Liver (tissue), 9 donors: ENCODE data around the gene AMPH. TPM values are rescaled to one million over a fixed set of nuclear protein-coding genes. Genes with fewer than 3 reads are reported as not detected.

ENCODE experiments used
- DNase-seq: peaks from one replicate; pipeline ENCODE4 v3.0.0-alpha.2; 2017; ENCODE audit warnings: low spot score
- H3K27ac ChIP-seq, 2 donors: one replicate each; pipeline ENCODE4 v1.7.0; 2013; ENCODE audit warnings: inconsistent platforms in 2 of 2, low read length in 2 of 2, control low read depth in 1 of 2, low read depth in 1 of 2, mild to moderate bottlenecking in 1 of 2
- H3K27me3 ChIP-seq, 4 donors: one replicate each; pipeline versions ENCODE4 v1.6.1 to v1.7.0; 2013; ENCODE audit warnings: low read length in 3 of 4, inconsistent platforms in 1 of 4, mild to moderate bottlenecking in 1 of 4, moderate library complexity in 1 of 4; ENCODE audit not compliant: control insufficient read depth in 4 of 4, insufficient read depth in 4 of 4
- H3K36me3 ChIP-seq, 4 donors: one replicate each; pipeline versions ENCODE4 v1.6.1 to v1.7.0; 2013; ENCODE audit warnings: low read length in 3 of 4, mild to moderate bottlenecking in 3 of 4, low read depth in 1 of 4, moderate library complexity in 1 of 4; ENCODE audit not compliant: control insufficient read depth in 4 of 4, insufficient read depth in 3 of 4
- H3K4me1 ChIP-seq, 4 donors: one replicate each; pipeline versions ENCODE4 v1.6.1 to v1.7.0; 2013; ENCODE audit warnings: low read length in 3 of 4, mild to moderate bottlenecking in 3 of 4, moderate library complexity in 1 of 4; ENCODE audit not compliant: control insufficient read depth in 4 of 4, insufficient read depth in 4 of 4
- H3K4me3 ChIP-seq, 3 donors: one replicate each; pipeline versions ENCODE4 v1.6.1 to v1.7.0; 2013; ENCODE audit warnings: low read length in 3 of 3, control low read depth in 1 of 3, low read depth in 1 of 3, mild to moderate bottlenecking in 1 of 3
- H3K9ac ChIP-seq, 2 donors: one replicate each; pipeline ENCODE4 v1.7.0; 2013; ENCODE audit warnings: low read length in 2 of 2, mild to moderate bottlenecking in 2 of 2, moderate library complexity in 2 of 2, control low read depth in 1 of 2, low read depth in 1 of 2
- H3K9me3 ChIP-seq, 4 donors: one replicate each; pipeline versions ENCODE4 v1.6.1 to v1.7.0; 2013; ENCODE audit warnings: low read length in 3 of 4; ENCODE audit not compliant: control insufficient read depth in 4 of 4
- HNF4A ChIP-seq, 2 donors: conservative IDR thresholded peaks; 2 replicates each; pipeline ENCODE4 v1.6.1; 2016; ENCODE audit warnings: antibody characterized with exemption in 2 of 2, mild to moderate bottlenecking in 2 of 2
- HNF4G ChIP-seq: IDR thresholded peaks from 2 replicates; pipeline ENCODE4 v1.6.1; 2016; ENCODE audit warnings: antibody characterized with exemption
- MAX ChIP-seq: IDR thresholded peaks from 2 replicates; pipeline ENCODE4 v1.6.1; 2016; ENCODE audit warnings: antibody characterized with exemption
- RAD21 ChIP-seq, 2 donors: IDR thresholded peaks; 2 replicates each; pipeline ENCODE4 v1.6.1; 2016; ENCODE audit warnings: antibody characterized with exemption in 2 of 2, mild to moderate bottlenecking in 2 of 2
- RXRA ChIP-seq, 2 donors: IDR thresholded peaks; 2 replicates each; pipeline ENCODE4 v1.6.1; 2017 to 2018; ENCODE audit warnings: antibody characterized with exemption in 2 of 2, mild to moderate bottlenecking in 1 of 2
- TAF1 ChIP-seq: conservative IDR thresholded peaks from 2 replicates; pipeline ENCODE4 v1.6.1; 2016; ENCODE audit warnings: antibody characterized with exemption, mild to moderate bottlenecking
- YY1 ChIP-seq: IDR thresholded peaks from 2 replicates; pipeline ENCODE4 v1.6.1; 2016; ENCODE audit warnings: antibody characterized with exemption, mild to moderate bottlenecking
- WGBS: extraction: QIAGEN DNeasy Blood & Tissue Kit; methylation state at CpG from one replicate; pipeline ENCODE4 v1.1.7; 2013; 5-methylcytosine and 5-hydroxymethylcytosine counted together
- polyA plus RNA-seq, 2 donors: library from polyadenylated mRNA; stranded (reverse) in 1 of 2; unstranded in 1 of 2; fragments of 200-250 nt in 1 of 2; fragments of >200 nt in 1 of 2; fragmentation: Nextera tagmentation in 1 of 2; extraction: Ambion mirVana in 1 of 2; gene quantifications; one replicate each; pipeline versions ENCODE4 v1.2.1 to v1.2.3, GENCODE V29; 2013 to 2015
- total RNA-seq, 2 donors: library from RNA; depleted of rRNA; stranded (reverse); fragments of >200 nt; gene quantifications; one replicate each; pipeline ENCODE4 v1.2.3, GENCODE V29; 2014
- TF ChIP-seq, protein P1 (sequence below): IDR thresholded peaks from 2 replicates; pipeline ENCODE4 v1.6.1; 2016; ENCODE audit warnings: antibody characterized with exemption
- TF ChIP-seq, protein P2 (sequence below): IDR thresholded peaks from 2 replicates; pipeline ENCODE4 v1.6.1; 2016; ENCODE audit warnings: antibody characterized with exemption
- TF ChIP-seq, protein P3 (sequence below): IDR thresholded peaks from 2 replicates; pipeline ENCODE4 v1.6.1; 2016; ENCODE audit warnings: antibody characterized with exemption, mild to moderate bottlenecking
- donor health status: healthy.
- donor health status: healthy.
- donor health status: healthy.
- donor health status: healthy.
- donor health status: healthy.

Gene AMPH
- total and polyA plus RNA-seq, 4 donors, result 0.13 to 0.25 (median 0.20) TPM

DNA sequence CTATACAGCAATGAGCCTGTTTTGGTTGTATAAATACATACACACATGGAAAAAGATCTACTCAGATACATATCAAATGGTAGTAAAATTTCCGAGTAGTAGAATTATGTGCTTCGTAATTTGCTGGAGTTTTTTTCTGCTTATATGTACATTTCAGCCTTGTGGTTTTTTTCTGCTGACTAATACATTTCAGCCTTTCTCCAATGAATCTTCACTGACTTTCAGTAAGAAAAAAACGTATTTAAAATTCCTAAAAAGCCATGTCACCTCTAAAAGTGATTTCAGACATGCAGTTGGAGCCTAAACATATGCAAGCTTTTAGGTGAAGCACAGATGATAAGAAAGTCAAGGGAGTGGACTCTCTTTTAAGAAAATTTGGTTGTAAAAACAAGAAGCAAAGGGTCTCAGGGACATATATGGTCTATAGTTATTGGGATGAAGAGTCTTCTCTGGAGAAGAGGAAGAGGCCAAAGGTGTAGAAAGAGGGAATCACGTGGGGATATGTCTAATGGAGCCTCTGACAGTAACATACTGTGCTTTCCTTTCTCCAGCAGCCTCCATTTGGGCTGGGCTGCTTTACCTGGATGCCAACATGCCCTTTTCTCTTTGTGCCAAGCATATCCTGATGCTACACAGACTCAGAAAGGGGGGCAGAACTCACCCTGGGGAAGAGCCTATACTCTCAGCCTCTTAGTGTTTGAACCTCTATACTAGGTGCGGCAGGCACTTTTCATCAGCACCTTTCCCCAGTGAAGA, 2.4 kb downstream of the AMPH start:
- H3K9ac ChIP-seq, result no peak overlapping the region
- peaks cover 0 to 17% (median 8%) of the 10 kb centered on the region in 4 donors for H3K27me3 ChIP-seq
- no peaks in the 10 kb centered on the region for H3K36me3 ChIP-seq
- DNase-seq, result no peak
- 69% methylated on average over 5 of the region's 5 CpGs for WGBS
- no peak overlapping the region for H3K27ac ChIP-seq
- no peak overlapping the region for H3K4me3 ChIP-seq
- peaks cover 0 to 8% (median 4%) of the 10 kb centered on the region in 4 donors for H3K4me1 ChIP-seq
- TF ChIP-seq, protein P1, sequence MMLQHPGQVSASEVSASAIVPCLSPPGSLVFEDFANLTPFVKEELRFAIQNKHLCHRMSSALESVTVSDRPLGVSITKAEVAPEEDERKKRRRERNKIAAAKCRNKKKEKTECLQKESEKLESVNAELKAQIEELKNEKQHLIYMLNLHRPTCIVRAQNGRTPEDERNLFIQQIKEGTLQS, result no peak
- TF ChIP-seq, protein P2, sequence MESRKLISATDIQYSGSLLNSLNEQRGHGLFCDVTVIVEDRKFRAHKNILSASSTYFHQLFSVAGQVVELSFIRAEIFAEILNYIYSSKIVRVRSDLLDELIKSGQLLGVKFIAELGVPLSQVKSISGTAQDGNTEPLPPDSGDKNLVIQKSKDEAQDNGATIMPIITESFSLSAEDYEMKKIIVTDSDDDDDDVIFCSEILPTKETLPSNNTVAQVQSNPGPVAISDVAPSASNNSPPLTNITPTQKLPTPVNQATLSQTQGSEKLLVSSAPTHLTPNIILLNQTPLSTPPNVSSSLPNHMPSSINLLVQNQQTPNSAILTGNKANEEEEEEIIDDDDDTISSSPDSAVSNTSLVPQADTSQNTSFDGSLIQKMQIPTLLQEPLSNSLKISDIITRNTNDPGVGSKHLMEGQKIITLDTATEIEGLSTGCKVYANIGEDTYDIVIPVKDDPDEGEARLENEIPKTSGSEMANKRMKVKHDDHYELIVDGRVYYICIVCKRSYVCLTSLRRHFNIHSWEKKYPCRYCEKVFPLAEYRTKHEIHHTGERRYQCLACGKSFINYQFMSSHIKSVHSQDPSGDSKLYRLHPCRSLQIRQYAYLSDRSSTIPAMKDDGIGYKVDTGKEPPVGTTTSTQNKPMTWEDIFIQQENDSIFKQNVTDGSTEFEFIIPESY, result no peak
- TF ChIP-seq RAD21 (IDR thresholded peaks at IDR 0.05), result no peak
- H3K9me3 ChIP-seq, result peaks cover 1 to 4% (median 3%) of the 10 kb centered on the region in 4 donors

GRCh38 chr7:38625866-38626265, 5.3 kb downstream of the AMPH start:
- TF ChIP-seq RXRA (IDR thresholded peaks at IDR 0.05) (no peak), HNF4A (conservative IDR thresholded peaks at IDR 0.05) (no peak), RAD21 (IDR thresholded peaks at IDR 0.05) (no peak), YY1 (no peak), HNF4G (no peak), MAX (no peak), TAF1 (no peak)
- no peak for DNase-seq
- H3K27me3 ChIP-seq, result peaks cover 0 to 17% (median 4%) of the 10 kb centered on the region in 4 donors
- H3K4me1 ChIP-seq, result peaks cover 0 to 4% (median 2%) of the 10 kb centered on the region in 4 donors
- H3K9me3 ChIP-seq, result peaks cover 3 to 5% (median 4%) of the 10 kb centered on the region in 4 donors
- no peak overlapping the region for H3K27ac ChIP-seq
- no peak overlapping the region for H3K4me3 ChIP-seq
- no peaks in the 10 kb centered on the region for H3K36me3 ChIP-seq
- H3K9ac ChIP-seq, result no peak overlapping the region

DNA sequence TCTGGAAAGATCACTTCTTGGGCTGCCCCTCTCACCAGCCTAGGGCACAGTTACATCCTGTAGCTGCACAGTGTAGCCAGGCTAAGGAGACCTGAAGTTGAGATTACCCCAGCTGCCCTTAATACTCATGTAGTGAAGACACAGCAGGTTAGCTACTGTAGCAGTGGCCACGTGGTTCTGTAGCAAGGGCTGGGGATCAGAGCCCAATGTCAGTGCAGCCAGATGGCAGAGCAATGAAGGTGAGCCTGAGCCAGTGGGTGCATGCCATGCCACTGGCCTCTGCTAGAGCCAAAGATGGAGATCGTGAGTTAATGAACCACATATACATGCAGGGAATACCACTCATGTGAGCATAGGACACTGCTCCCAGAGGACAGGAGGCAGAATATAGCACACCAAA, 15.5 kb downstream of the AMPH start:
- no peak overlapping the region for H3K9ac ChIP-seq
- 53% methylated on average over 2 of the region's 2 CpGs for WGBS
- no peak for TF ChIP-seq HNF4A (conservative IDR thresholded peaks at IDR 0.05)
- TF ChIP-seq, protein P3, sequence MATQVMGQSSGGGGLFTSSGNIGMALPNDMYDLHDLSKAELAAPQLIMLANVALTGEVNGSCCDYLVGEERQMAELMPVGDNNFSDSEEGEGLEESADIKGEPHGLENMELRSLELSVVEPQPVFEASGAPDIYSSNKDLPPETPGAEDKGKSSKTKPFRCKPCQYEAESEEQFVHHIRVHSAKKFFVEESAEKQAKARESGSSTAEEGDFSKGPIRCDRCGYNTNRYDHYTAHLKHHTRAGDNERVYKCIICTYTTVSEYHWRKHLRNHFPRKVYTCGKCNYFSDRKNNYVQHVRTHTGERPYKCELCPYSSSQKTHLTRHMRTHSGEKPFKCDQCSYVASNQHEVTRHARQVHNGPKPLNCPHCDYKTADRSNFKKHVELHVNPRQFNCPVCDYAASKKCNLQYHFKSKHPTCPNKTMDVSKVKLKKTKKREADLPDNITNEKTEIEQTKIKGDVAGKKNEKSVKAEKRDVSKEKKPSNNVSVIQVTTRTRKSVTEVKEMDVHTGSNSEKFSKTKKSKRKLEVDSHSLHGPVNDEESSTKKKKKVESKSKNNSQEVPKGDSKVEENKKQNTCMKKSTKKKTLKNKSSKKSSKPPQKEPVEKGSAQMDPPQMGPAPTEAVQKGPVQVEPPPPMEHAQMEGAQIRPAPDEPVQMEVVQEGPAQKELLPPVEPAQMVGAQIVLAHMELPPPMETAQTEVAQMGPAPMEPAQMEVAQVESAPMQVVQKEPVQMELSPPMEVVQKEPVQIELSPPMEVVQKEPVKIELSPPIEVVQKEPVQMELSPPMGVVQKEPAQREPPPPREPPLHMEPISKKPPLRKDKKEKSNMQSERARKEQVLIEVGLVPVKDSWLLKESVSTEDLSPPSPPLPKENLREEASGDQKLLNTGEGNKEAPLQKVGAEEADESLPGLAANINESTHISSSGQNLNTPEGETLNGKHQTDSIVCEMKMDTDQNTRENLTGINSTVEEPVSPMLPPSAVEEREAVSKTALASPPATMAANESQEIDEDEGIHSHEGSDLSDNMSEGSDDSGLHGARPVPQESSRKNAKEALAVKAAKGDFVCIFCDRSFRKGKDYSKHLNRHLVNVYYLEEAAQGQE, result no peak
- no peak for DNase-seq
- no peaks in the 10 kb centered on the region for H3K4me1 ChIP-seq
- no peaks in the 10 kb centered on the region for H3K36me3 ChIP-seq
- H3K9me3 ChIP-seq, result peaks cover 0 to 3% (median 0%) of the 10 kb centered on the region in 4 donors
- no peak overlapping the region for H3K4me3 ChIP-seq
- H3K27me3 ChIP-seq, result peaks cover 0 to 3% (median 0%) of the 10 kb centered on the region in 4 donors
- H3K27ac ChIP-seq, result no peak overlapping the region
